Ovary (tissue), 3 donors: Measurements from ENCODE around the gene TRMT13.

Experiments
- CTCF ChIP-seq, 3 donors: fragments of 450-650 bp in 2 of 3; fragments of 200-600 bp in 1 of 3; IDR thresholded peaks; one replicate each; pipeline versions ENCODE4 v1.5.1 to v1.8.0; 2016 to 2022; ENCODE audit warnings: antibody characterized with exemption in 3 of 3, mild to moderate bottlenecking in 1 of 3
- EP300 ChIP-seq: sonication (generic); formaldehyde crosslinking; IDR thresholded peaks from one replicate; pipeline ENCODE4 v1.6.1; 2017; ENCODE audit warnings: antibody characterized with exemption
- POLR2A ChIP-seq: fragments of 450-650 bp; IDR thresholded peaks from one replicate; pipeline ENCODE4 v1.6.1; 2017; ENCODE audit warnings: antibody characterized with exemption, mild to moderate bottlenecking, moderate library complexity
- donor health status: DM: no; HTN: no; CAD: no.

DNA sequence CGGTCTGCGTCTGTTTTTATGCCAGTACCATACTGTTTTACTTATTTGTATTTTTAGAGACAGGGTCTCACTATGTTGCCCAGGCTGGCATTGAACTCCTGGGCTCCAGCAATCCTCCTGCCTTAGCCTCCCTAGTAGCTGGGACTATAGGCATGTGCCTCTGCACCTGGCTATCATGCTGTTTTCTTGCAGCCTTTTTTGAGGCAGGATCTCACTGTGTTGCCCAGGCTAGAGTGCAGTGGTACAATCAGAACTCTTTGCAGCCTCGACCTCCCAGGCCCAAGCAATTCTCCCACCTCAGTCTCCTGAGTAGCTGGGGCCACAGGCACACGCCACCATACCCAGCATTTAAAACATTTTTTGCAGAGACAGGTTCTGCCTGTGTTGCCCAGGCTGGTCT lies 50.4 kb downstream of the TRMT13 start:
- TF ChIP-seq CTCF (IDR thresholded peaks at IDR 0.05) = no peak
- no peak for TF ChIP-seq POLR2A
- no peak for TF ChIP-seq EP300
